OCI-LY7 (cell line): ENCODE measurements around the gene ZNF365. TPM values are rescaled to one million over a fixed set of nuclear protein-coding genes. Genes with fewer than 3 reads are reported as not detected.
"Not testable (repeated sequence)": the region's sequence is repeated elsewhere in the genome, so short reads cannot be mapped to it uniquely, and the experiment has no call there.

ENCODE experiments used
- BruUV-seq: library from RNA; stranded (reverse); fragments of 400-500 nt; replicated peaks from 2 replicates; lab custom pipeline; 2021; lab: Mats Ljungman, UMichigan
- CTCF ChIA-PET: fragments of 300-600 bp; sonication (Branson Sonifier 250); formaldehyde crosslinking; loops from one replicate; lab custom pipeline; 2022; ENCODE audit warnings: antibody characterized with exemption; ENCODE audit not compliant: unreplicated experiment; lab: Charles Lee
- POLR2A ChIA-PET: fragments of 300-600 bp; sonication (Branson Sonifier 250); formaldehyde crosslinking; loops from one replicate; lab custom pipeline; 2022; ENCODE audit warnings: antibody characterized with exemption; lab: Charles Lee
- DNase-seq: peaks from one replicate; pipeline ENCODE4 v3.0.0-alpha.2; 2015; ENCODE audit warnings: low spot score
- H2AFZ ChIP-seq: fragments of 200-600 bp; sonication (generic), shearing (Covaris generic); 2 replicates; pipeline ENCODE4 v1.6.1; 2014; ENCODE audit warnings: mild to moderate bottlenecking, antibody characterized with exemption, low read length, moderate library complexity
- H3K27ac ChIP-seq: fragments of 200-600 bp; sonication (generic); 2 replicates; pipeline ENCODE4 v1.5.1; 2014; ENCODE audit warnings: mixed run types, low read depth, mild to moderate bottlenecking, moderate library complexity, low read length, inconsistent platforms; ENCODE audit not compliant: poor library complexity, severe bottlenecking
- H3K36me3 ChIP-seq: fragments of 200-600 bp; sonication (generic); 2 replicates; pipeline ENCODE4 v1.6.1; 2014; ENCODE audit warnings: mild to moderate bottlenecking, antibody characterized with exemption, low read length, moderate library complexity, mixed read lengths; ENCODE audit not compliant: insufficient read depth
- H3K4me1 ChIP-seq: fragments of 200-600 bp; sonication (generic); 2 replicates; pipeline ENCODE4 v1.5.1; 2014; ENCODE audit warnings: mild to moderate bottlenecking, low read length; ENCODE audit not compliant: insufficient read depth, poor library complexity, severe bottlenecking
- H3K4me2 ChIP-seq: fragments of 200-600 bp; sonication (generic); 2 replicates; pipeline ENCODE4 v1.6.1; 2014; ENCODE audit warnings: mild to moderate bottlenecking, low read length
- H3K4me3 ChIP-seq: fragments of 200-600 bp; sonication (generic); 2 replicates; pipeline ENCODE4 v1.5.1; 2014; ENCODE audit warnings: mild to moderate bottlenecking, low read depth, low read length; ENCODE audit not compliant: poor library complexity, severe bottlenecking
- H3K79me2 ChIP-seq: fragments of 200-600 bp; sonication (generic); 2 replicates; pipeline ENCODE4 v1.6.1; 2016; ENCODE audit warnings: low read depth, mild to moderate bottlenecking, low read length, moderate library complexity, mixed read lengths; ENCODE audit not compliant: insufficient read depth
- H3K9me2 ChIP-seq: fragments of 200-600 bp; sonication (generic); 2 replicates; pipeline ENCODE4 v1.6.1; 2016; ENCODE audit warnings: mild to moderate bottlenecking, low read length, mixed read lengths; ENCODE audit not compliant: insufficient read depth
- H3K9me3 ChIP-seq: fragments of 200-600 bp; sonication (generic); 2 replicates; pipeline ENCODE4 v1.6.1; 2014; ENCODE audit warnings: mild to moderate bottlenecking, mixed run types, low read length, mixed read lengths
- H4K20me1 ChIP-seq: fragments of 200-600 bp; sonication (generic); 2 replicates; pipeline ENCODE4 v1.6.1; 2014; ENCODE audit warnings: mild to moderate bottlenecking, antibody characterized with exemption, low read length, moderate library complexity, mixed read lengths; ENCODE audit not compliant: insufficient read depth
- CTCF ChIP-seq: fragments of 200-600 bp; sonication (generic); conservative IDR thresholded peaks from 2 replicates; pipeline ENCODE4 v1.5.1; 2014; ENCODE audit warnings: mild to moderate bottlenecking, antibody characterized with exemption, low read length, moderate library complexity, mixed read lengths
- EZH2phosphoT487 ChIP-seq: fragments of 200-600 bp; sonication (generic); IDR thresholded peaks from 2 replicates; pipeline ENCODE4 v1.6.1; 2018; ENCODE audit warnings: low read depth, borderline replicate concordance, mild to moderate bottlenecking, mixed run types, antibody characterized with exemption, low read length, moderate library complexity, mixed read lengths
- intact Hi-C: fragments of 100-400 bp; cut with micrococcal nuclease; formaldehyde crosslinking; loops from one replicate; pipeline ENCODE4 v1.10.0; 2022; ENCODE audit not compliant: unreplicated experiment
- total RNA-seq, 2 experiments: library from RNA; depleted of rRNA in 1 of 2; stranded (reverse); fragments of >200 nt in 1 of 2; shearing (Covaris generic) in 1 of 2; gene quantifications; 2 replicates each; pipeline ENCODE4 v1.2.3, GENCODE V29; 2014 to 2022

Gene ZNF365
- total RNA-seq, 2 experiments from 2014 or later: not detected

GRCh38 chr10:62402508-62402907, 28.3 kb downstream of the ZNF365 start:
- no TSS peak for BruUV-seq
- TF ChIP-seq CTCF: no peak
- TF ChIP-seq EZH2phosphoT487: no peak
- H3K4me2 ChIP-seq: no peak overlapping the region
- no peaks in the 10 kb centered on the region for H3K36me3 ChIP-seq
- intact Hi-C loops: no loop called here
- no peaks in the 10 kb centered on the region for H4K20me1 ChIP-seq
- no peaks in the 10 kb centered on the region for H3K9me2 ChIP-seq
- no peak overlapping the region for H3K27ac ChIP-seq
- H3K4me3 ChIP-seq: no peak overlapping the region
- no peaks in the 10 kb centered on the region for H3K4me1 ChIP-seq
- CTCF ChIA-PET: no interaction called here
- no peaks in the 10 kb centered on the region for H3K9me3 ChIP-seq
- H3K79me2 ChIP-seq: no peaks in the 10 kb centered on the region
- no peak overlapping the region for H2AFZ ChIP-seq
- DNase-seq: no peak
- POLR2A ChIA-PET: interaction anchor here (1.0 kb wide), 3 partner anchors 46 to 481 kb away, joined by 3 read pairs; no protein-coding TSS in a partner anchor

DNA sequence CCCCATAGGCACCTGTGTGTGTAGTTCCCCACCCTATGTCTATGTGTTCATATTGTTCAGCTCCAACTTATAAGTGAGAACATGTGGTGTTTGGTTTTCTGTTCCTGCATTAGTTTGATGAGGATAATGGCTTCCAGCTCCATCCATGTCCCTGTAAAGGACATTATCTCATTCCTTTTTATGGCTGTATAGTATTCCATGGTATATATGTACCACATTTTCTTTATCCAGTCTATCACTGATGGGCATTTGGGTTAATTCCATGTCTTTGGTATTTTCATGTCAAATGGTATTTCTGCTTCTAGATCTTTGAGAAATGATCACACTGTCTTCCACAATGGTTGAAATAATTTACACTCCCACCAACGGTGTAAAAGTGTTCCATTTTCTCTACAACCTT, 36.4 kb downstream of the ZNF365 start:
- BruUV-seq, H2AFZ ChIP-seq, H3K27ac ChIP-seq, DNase-seq, POLR2A ChIA-PET, intact Hi-C loops, H3K4me1 ChIP-seq, H3K9me3 ChIP-seq, H3K36me3 ChIP-seq, H4K20me1 ChIP-seq, H3K4me2 ChIP-seq, H3K79me2 ChIP-seq, H3K4me3 ChIP-seq, CTCF ChIA-PET, H3K9me2 ChIP-seq: not testable (repeated sequence)

GRCh38 chr10:62410934-62411333, 36.8 kb downstream of the ZNF365 start:
- H4K20me1 ChIP-seq, H3K79me2 ChIP-seq, DNase-seq, H3K9me2 ChIP-seq, H3K27ac ChIP-seq, POLR2A ChIA-PET, H3K36me3 ChIP-seq, H3K4me3 ChIP-seq, BruUV-seq, H3K4me1 ChIP-seq, H3K4me2 ChIP-seq, intact Hi-C loops, CTCF ChIA-PET, H3K9me3 ChIP-seq, H2AFZ ChIP-seq: not testable (repeated sequence)

DNA sequence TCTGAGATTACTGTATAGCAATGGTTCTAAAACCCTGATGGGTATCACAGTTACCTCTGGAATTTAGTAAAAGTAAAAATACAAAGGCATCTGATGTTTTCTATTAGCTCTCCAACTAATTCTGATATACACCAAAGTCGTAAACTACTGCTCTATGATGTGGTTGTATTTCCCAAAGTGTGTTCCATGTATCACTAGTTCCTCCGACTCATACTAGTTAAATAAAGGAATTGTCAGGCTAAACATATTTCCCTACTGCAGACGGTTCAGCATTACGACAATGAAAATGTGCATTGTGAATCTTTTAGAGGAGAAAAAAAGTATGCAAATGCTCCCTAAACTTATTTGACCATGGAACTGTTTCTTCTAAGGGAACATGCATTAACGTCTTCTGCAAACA, 38.9 kb downstream of the ZNF365 start:
- TF ChIP-seq CTCF (no peak), EZH2phosphoT487 (no peak)
- Histone ChIP-seq H3K4me1 (no peaks in the 10 kb centered on the region), H3K36me3 (no peaks in the 10 kb centered on the region), H3K9me2 (no peaks in the 10 kb centered on the region), H2AFZ (no peak overlapping the region), H3K9me3 (no peaks in the 10 kb centered on the region), H3K4me3 (no peak overlapping the region), H4K20me1 (no peaks in the 10 kb centered on the region), H3K79me2 (no peaks in the 10 kb centered on the region), H3K27ac (no peak overlapping the region), H3K4me2 (no peak overlapping the region)
- intact Hi-C loops: no loop called here
- ChIA-PET POLR2A (interaction anchor here (0.6 kb wide), 1 partner anchor 51 kb away, joined by 4 read pairs; no protein-coding TSS in a partner anchor), CTCF (no interaction called here)
- DNase-seq: no peak
- BruUV-seq: no TSS peak
